NK-92 treated with Interleukin-12 subunit alpha and Interleukin-12 subunit beta, amount 100 ng/mL, for 24 hours (cell line): Measurements from ENCODE around the gene CFAP77.
"Not testable (repeated sequence)": the region's sequence is repeated elsewhere in the genome, so short reads cannot be mapped to it uniquely, and the experiment has no call there.

Experiments used
- DNase-seq: peaks from one replicate; lab custom pipeline; 2025; lab: John Stamatoyannopoulos, UW

The CFAP77 gene

DNA sequence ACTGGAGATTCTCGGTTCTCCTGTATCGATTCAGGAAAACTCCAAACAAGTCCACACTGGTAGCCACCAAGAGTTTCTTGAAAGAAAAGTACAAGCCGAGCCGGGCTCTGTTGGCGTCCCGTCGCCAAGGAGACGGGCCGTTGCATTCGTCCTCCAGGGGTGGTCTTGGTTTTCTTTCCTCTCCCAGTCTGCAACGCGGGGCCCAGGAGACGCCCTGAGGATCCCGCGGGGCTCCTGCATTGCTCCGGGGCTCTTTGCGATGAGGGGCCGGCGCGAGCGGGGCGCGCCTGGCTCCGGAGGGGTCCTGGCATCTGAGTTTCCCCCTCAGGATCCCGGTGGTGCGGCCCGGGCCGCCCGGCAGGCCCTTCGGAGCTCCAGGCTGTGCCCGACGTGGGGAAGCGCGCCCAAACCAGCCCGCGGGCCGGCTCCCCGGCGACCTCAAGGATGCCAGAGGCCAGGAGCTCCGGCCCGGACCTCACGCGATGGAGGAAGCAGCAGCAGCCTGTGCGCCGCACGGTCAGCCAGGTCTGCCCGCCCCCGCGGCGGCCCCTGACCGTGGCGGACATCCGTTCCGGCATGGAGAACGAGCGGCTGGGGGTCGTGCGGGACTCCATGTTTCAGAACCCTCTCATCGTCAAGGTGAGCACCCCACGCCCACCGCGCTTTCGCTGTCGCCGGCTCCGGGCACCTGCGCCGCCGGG lies at the start of gene CFAP77:
Gene CFAP77 (plus strand): TSS at position 384 of the 701 bp plus-strand sequence. CDS start 61 bp downstream, at position 445.
- DNase-seq = no peak

DNA sequence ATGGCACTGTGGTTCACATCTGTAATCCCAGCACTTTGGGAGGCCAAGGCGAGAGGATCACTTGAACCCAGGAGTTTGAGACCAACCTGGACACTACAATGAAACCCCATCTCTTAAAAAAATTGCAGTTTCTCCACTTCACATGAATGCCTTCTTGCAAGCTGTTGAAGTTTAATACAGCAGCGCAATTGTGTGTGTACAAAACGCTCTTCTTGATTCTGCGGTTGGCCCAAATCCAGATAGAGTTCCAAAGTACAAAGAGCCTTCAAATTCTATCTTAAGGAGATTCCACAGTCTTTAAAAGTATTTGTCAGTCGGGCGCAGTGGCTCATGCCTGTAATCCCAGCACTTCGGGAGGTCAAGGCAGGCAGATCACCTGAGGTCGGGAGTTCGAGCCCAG lies 45.9 kb upstream of the CFAP77 start:
- no peak for DNase-seq

DNA sequence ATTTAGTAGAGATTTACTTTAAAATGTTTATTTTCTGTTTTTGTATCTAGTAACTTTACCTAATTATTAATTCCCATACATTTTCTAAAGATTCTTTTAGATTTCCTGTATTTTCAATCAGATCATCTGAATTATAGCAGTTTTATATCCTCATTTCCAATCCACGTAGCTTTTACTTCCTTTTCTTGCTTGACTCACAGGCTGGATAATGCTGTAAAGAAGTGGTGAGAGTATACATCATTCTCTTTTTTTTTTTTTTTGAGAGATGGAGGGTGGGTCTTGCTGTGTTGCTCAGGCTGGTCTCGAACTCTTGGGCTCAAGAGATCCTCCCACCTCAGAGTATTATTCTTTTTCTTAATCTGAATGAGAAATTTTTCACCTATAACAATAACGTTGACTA lies 44.0 kb upstream of the CFAP77 start:
- no peak for DNase-seq

DNA sequence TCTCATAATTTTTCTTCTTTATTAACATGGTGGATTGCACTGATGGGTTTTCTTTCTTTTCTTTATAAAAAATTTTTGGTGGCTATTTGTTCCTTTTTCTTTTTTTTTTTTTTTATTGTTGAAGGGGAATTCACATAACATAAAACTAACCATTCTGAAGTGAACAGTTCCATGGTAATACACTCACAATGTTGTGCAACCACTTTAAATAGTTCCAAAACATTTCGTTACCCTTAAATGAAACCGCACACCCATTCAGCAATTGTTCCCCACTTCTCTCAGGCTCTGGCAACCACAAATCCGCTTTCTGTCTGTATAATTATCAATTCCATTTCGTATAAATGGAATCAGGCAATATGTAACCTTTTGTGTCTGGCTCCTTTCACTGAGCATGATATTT lies 43.5 kb upstream of the CFAP77 start:
- no peak for DNase-seq

DNA sequence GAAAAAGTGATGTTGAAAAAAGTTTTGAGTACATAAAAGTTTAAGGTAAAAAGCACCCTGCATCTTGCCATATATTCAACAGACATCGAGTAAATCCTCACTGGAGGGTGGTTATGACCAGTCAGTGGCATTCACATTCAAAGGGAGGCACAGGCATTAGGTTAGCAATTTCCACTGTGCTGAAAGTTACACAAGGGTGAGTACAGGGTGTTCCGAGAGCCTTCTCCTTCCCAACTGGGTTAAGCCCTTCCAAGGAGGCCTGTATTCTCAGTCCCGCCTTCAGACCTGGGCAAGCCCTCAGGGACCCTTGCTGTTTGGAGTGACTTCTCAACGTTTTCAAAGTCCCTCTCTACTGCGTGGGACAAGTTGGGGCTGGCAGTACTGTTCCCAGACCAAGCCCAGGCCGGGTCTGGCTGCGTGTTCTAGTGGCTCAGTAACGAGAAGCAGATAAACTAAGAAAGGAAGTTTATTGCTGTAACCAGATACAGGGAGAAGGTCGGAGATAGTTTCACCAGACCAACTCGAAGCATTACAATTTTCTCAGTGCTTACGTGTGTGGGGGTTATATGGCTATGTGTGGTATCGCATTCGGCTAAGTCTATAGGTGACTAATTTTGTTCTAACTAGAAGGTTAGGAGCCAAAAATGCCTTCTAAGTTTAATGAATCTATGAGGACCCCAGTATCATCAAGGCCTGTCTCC lies 42.2 kb upstream of the CFAP77 start:
- DNase-seq = no peak

DNA sequence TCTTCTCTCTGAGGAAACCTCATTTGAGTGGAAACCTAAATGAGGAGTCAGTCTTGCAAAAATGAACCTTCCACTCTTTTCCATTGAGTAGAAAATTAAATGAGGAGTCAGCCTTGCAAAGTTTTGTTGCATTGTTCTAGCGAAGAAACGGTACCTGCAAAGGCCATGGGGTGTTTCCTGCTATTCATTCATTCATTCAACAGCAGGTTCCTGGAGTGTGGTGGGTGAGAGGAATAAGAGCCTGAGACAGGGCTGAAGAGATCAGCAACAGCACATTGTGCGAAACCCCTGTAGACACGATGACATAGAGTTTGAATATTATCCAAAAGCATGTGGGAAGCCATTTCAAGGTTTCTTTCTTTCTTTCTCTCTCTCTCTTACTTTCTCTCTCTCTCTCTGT lies 40.6 kb upstream of the CFAP77 start:
- DNase-seq = no peak

DNA sequence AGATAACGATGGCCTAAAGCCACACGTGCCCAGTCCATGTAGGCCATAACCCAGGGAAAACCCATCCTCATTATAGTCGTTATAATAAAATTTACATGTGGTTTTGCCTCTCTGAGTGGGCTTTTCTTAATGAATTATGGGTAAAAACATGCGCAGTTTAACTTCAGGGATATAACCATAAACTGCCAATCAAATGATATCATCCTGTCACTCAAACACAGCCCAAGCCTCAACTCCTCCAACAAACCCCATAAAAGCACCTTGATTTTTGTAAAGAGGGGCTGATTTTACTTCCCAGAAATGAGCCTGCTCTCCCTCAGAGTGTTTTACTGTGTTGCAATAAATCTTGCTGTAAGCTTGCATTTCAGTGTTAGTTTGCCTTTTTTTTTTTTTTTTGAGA lies 39.4 kb upstream of the CFAP77 start:
- DNase-seq = no peak

DNA sequence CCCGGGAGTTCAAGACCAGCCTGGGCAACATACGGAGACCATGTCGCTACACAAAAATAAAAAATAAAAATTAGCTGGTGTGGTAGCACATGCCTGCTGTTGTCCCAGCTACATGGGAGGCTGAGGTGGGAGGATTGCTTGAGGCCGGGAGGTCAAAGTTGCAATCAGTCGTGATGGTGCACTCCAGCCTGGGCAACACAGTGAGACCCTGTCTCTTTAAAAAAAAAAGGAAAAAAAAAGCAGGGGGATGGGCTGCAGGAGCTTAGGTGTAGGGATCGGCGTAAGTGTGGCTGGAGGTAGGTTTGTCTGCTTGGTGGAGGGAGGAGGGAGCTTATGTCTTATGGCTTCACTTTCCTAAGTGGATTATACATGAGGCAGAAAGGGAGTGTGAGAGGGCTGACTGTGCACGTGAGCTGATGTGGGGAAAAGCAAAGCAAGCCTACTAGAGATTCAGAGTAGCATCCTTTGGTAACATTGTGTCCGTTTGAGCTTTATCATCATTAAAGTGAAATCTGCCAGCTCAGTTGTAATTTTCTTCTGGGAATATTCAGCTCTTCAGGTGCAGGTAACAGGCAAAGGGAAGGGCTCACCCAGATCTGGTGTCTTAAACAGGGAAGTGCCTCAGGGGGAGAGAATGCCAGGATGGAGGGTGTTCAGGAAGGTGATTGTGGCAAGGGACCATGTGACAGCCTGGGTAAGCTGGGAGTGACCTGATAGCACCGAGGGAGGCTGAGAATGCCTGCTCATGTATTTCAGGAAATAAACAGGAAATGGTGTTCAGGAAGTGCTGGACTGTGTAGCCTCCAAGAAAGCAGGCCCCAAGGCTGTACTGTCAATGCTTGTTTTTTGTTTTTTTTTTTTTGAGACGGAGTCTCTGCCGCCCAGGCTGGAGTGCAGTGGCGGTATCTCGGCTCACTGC lies 37.6 kb upstream of the CFAP77 start:
- no peak for DNase-seq

DNA sequence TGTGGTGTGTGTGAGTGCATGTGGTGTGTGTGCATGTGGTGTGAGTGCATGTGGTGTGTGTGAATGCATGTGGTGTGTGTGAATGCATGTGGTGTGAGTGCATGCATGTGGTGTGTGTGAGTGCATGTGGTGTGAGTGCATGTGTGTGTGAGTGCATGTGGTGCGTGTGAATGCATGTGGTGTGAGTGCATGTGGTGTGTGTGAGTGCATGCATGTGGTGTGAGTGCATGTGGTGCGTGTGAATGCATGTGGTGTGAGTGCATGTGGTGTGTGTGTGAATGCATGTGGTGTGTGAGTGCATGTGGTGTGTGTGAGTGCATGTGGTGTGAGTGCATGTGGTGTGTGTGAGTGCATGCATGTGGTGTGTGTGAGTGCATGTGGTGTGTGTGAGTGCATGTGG lies 32.2 kb upstream of the CFAP77 start:
- not testable (repeated sequence) for DNase-seq

DNA sequence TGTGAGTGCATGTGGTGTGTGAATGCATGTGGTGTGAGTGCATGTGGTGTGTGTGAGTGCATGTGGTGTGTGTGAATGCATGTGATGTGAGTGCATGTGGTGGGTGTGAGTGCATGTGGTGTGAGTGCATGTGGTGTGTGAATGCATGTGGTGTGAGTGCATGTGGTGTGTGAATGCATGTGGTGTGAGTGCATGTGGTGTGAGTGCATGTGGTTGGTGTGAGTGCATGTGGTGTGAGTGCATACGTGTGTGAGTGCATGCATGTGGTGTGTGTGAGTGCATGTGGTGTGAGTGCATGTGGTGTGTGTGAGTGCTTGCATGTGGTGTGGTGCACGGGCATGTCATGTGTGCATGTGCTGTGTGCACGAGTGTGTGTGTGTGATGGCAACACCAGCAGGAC lies 31.6 kb upstream of the CFAP77 start:
- DNase-seq = not testable (repeated sequence)

DNA sequence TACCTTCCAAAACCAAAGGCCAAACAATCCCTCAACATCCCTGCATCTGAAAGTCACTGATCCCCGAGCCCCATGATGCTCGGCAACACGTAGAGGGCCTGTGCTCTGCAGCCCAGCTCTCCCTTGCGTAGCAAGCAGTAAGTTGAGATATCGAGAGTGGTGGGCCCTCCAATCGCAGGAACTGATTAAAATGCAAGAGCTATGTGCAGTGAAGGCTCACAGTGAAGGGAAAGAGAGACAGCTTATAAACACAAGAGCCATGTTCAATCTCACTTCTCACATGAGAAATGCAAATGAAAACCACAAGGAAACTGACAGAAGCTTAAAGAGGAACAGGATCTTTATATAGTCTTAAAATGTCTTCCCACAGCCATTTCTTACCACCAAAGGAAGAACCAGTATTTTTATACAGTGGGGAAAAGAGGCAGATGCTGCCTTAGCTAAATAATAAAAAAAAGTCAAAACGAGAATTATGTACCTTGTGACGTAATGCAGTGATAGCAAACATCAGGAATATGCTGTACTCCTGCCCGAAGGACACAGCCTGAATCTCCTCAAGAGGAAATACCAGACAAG lies 28.0 kb upstream of the CFAP77 start:
- no peak for DNase-seq

DNA sequence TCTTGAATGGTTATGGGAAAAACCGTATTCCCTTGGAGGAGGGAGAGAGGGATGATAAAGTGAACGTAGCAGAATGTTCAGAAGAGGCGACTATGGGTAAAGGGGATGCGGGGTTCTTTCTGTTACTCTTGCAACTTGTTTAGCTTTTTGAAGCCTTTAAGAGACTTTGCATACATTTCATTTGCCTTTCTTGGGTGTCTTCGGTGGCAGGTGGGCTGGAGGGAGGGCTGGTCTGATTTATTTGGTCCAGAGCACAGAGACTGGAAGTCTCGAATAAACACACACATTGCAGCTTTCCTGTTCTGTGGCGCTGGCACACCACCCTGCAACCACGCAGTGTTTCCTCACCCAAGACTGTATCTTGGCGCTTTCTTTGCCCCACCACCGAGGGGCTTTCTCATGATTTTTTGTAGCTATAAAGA lies 26.5 kb upstream of the CFAP77 start:
- no peak for DNase-seq

DNA sequence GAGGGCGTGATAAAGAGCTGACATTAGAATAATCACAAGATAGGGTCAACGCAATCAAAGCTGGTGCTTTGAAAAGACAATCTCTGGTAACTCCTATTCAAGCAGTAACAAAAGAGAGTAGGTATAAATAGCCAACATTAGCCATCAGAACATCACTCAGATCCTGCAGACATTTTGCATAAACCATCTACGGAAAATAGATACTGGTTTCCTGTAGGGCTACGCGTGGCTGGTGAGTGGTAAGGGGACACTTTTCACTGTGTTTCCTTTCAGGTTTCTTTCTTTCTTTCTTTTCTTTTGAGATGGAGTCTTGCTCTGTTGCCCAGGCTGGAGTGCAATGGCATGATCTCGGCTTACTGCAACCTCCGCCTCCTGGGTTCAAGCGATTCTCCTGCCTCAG lies 25.6 kb upstream of the CFAP77 start:
- no peak for DNase-seq

DNA sequence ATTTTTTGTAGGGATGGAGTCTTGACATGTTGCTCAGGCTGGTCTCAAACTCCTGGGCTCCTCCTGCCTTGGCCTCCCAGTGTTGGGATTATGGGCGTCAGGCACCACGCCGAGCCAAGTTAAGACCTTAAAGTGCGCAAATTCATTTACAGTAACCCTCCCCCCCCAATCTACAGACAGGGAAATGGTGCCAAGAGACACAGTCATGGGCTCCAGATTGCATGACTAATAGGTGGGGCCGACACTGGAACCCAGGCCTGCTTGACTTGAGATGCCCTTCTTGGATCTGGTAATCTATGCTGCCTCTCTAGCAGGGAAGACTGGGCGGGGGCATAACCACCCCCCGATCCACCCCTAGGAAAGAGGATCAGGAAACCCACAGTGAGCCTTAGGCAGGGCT lies 22.9 kb upstream of the CFAP77 start:
- DNase-seq = no peak

DNA sequence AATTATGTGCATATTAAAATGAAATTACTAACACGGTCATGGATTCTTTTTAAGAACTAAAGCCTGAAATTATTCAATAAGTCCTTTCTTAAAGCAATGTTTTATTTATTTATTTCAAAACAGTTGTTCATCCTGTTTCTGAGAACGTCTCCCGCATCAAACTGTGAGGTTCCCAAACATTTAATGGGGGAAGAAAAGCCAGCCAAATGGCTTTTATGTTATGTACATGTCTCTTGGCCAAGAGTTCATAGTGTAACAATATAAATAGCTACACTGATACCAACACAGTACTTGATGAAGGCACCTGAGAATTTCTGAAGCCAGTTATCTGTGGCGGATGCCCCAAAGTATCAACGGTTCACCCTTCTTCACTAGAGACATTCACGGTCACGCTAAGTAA lies 19.0 kb upstream of the CFAP77 start:
- DNase-seq = no peak

DNA sequence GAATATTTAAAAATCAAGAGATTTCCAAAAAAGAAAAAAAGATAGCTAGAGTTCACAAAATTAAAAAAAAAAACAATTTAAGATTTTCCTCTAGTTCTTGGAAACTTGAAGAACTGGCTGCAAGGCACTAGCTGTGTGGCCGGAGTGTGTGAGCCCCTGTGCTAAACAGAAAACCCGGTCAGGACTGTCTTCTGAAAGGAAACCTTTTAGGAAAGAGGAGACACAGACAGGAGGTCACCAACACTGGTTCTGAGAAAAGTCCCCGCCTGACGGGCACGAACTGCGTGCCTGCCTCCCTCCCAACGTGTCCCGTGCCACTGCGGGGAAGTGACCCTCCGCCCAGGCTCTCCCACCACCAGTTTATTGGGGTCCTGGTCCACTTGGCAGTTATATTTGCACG lies 18.6 kb upstream of the CFAP77 start:
- no peak for DNase-seq

DNA sequence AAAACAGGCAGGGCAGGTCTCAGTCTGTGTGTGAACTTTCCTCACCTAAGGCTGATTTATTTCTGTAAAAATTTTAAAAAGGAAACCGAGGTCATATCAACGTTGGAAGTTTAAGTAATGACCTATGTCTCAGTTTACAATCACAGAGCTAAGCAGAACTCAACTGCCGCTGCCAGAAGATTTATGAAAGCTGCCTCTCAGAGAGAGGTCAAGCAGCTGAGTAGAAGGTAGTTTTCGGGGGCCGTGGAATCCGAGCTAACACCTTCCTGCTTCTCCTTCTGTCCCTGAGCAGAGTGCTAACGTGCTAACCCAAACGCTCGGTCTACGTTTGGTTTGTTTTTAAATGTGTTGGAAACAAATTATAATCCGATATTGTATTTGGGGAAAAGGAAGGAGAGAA lies 14.5 kb upstream of the CFAP77 start:
- DNase-seq = no peak

DNA sequence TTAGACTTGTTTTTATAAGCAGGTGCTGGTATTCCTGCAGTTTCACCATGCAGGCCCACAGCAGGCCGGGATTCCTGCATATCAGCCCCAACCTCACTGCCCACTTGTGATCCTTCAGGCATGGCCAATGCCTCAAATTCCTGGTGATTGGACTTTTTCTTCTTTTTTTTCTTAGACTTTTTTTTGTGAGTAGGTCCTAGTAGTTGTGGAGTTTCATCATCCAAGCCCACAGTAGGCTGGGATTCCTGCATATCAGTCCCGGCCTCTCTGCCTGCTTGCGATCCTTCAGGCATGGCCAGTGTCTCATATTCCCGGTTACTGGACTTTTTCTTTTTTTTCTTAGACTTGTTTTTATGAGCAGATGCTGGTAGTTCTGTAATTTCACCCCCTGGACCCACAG lies 8.2 kb upstream of the CFAP77 start:
- DNase-seq = no peak

DNA sequence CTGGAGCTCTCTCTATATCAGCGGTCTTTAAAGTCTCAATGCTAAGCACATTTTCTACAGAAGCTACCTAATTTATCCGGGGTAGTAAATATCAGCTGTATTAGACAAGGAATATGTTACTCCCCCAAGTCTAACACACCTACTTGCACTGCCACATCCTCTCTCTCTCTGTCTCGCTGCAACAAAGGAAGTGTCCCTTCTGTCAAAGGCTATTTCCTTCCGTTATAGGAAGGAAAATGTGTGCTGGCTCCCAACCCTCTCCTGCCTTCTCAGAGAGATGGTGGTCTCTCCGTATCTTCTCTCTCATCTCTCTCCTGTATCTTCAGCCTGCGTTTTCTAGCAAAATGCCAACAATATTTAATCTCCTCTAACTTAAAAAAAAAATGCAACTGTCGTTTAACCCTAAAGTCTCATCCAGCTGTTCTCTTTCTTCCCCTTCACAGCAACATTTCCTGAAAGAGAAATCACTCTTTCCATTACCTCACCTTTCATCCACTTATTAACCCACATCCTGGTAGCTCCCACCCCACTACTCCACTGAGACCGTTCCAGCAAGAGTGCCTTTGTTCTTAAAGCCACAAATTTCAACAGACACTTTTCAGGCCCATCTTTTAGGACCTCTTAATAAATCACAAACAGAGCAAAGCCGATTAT lies 5.7 kb upstream of the CFAP77 start:
- no peak for DNase-seq

DNA sequence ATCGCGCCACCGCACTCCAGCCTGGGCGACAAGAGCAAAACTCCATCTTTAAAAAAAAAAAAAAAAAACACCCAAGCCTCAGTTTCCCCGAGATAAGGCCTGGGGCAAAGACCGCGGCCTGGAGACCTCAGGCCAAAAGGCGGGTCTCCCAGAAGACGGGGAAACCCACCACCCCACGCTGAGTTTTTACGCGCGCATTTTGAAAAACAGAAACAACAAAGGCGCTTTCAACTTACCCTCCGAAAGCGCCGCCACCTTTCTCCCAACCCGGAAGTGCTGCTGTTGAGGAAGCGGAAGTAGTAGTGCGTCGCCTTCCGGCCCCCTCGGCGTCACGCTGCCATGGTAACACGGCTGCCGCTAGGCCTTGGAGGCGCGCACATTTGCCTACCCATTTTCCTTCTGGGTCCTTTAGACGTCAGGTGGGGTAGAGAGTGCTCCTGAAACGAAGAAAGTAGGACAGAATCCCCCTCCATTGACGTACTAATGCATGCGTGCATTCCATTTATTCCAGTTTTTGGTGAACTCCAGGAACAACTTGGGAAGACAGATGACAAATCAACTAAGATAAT lies 3.4 kb upstream of the CFAP77 start, which contains the start of gene TTF1:
Gene TTF1 (minus strand): TSS at position 287 of the 569 bp plus-strand sequence. CDS start 4,019 bp downstream, outside the sequence.
- DNase-seq = peak; percentile 76

DNA sequence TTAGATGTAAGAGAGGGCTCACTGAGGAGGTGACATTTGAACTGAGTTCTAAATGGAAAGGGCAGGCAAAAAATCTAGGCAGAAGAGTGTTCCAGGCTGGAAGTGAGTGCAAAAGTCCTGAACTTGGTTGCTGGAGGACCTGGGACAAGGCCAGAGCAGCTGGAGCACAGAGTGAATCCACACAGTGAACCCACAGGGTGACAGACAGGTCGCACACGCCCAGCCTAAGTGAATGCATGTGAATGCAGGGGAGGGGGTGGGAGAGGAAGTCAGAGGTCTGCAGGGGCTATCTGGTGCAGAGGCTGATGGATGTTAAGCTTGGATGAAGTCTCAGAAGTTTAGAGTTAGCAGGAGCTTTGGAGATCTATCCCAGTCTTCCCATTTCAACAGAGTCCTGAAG lies 2.8 kb upstream of the CFAP77 start:
- DNase-seq = no peak
